K562 (cell line): ENCODE data around the gene ALG14. TPM values are rescaled to one million over a fixed set of nuclear protein-coding genes. Genes with fewer than 3 reads are reported as not detected.
"Not testable (repeated sequence)": the region's sequence is repeated elsewhere in the genome, so short reads cannot be mapped to it uniquely, and the experiment has no call there.

Experiments used
- ATAC-seq: fragments of 200-7000 bp; cut with Tn5 transposase; 3 replicates; pipeline ENCODE4 v1.9.1; 2020; ENCODE audit warnings: moderate library complexity
- BruUV-seq: library from RNA; stranded (reverse); fragments of 400-500 nt; replicated peaks from 2 replicates; lab custom pipeline; 2021; lab: Mats Ljungman, UMichigan
- CTCF ChIA-PET: fragments of 300-600 bp; formaldehyde crosslinking; extraction: SDS; loops from one replicate; lab custom pipeline; 2021; ENCODE audit warnings: low intra/inter-chr PET ratio; lab: Yijun Ruan, JAX
- POLR2A ChIA-PET: fragments of 300-600, 350-650 bp; sonication (Branson Sonifier 250); formaldehyde crosslinking; extraction: SDS; loops from one replicate; lab custom pipeline; 2021; ENCODE audit warnings: antibody characterized with exemption, inconsistent platforms; lab: Yijun Ruan, JAX
- DNase-seq, 4 experiments: peaks; one replicate each; pipeline versions ENCODE4 v3.0.0 to v3.0.0-alpha.2; 2011 to 2018; ENCODE audit warnings: low spot score in 3 of 4, mixed read lengths in 3 of 4; ENCODE audit errors: extremely low read depth in 1 of 4
- FAIRE-seq: peaks from 2 replicates; lab custom pipeline; 2011; peaks lifted over from hg19 to GRCh38; lab: Jason Lieb, UNC
- H2AFZ ChIP-seq: 2 replicates; pipeline ENCODE4 v1.6.0; 2011; ENCODE audit warnings: low read depth, low read length, control low read depth, inconsistent platforms
- H3K27ac ChIP-seq: fragments of 200-600 bp; 3 replicates; pipeline ENCODE4 v1.8.0; 2011; ENCODE audit warnings: low read depth, mild to moderate bottlenecking, control low read depth, inconsistent platforms, low read length, moderate library complexity, mixed read lengths; ENCODE audit errors: extremely low read depth
- H3K27me3 ChIP-seq, 2 experiments: fragments of 300-600 bp in 1 of 2; 2 replicates in 1 of 2; 3 replicates in 1 of 2; pipeline versions ENCODE4 v1.6.0 to v1.8.0; 2011; ENCODE audit warnings: inconsistent platforms in 2 of 2, low read length in 2 of 2, mild to moderate bottlenecking in 1 of 2, mixed read lengths in 1 of 2, moderate library complexity in 1 of 2; ENCODE audit not compliant: control insufficient read depth in 2 of 2, insufficient read depth in 2 of 2
- H3K36me3 ChIP-seq: fragments of 300-600 bp; 3 replicates; pipeline ENCODE4 v1.8.0; 2011; ENCODE audit warnings: mild to moderate bottlenecking, low read length, inconsistent platforms; ENCODE audit not compliant: control insufficient read depth, insufficient read depth
- H3K4me1 ChIP-seq, 2 experiments: fragments of 200-600 bp in 1 of 2; replicated peaks in 1 of 2; 2 replicates in 1 of 2; 3 replicates in 1 of 2; pipeline versions ENCODE4 v1.5.1 to v1.8.0; 2011; ENCODE audit warnings: inconsistent platforms in 2 of 2, low read length in 2 of 2, mild to moderate bottlenecking in 1 of 2, mixed read lengths in 1 of 2, moderate library complexity in 1 of 2; ENCODE audit not compliant: control insufficient read depth in 2 of 2, insufficient read depth in 2 of 2
- H3K4me2 ChIP-seq: 2 replicates; pipeline ENCODE4 v1.6.1; 2011; ENCODE audit warnings: low read length, control low read depth, inconsistent platforms, mixed read lengths; ENCODE audit not compliant: insufficient read depth
- H3K4me3 ChIP-seq: fragments of 200-600 bp; sonication (generic), shearing (Covaris generic); 2 replicates; pipeline ENCODE4 v1.5.1; 2016; ENCODE audit warnings: control low read depth, inconsistent platforms
- H3K79me2 ChIP-seq: fragments of 200-600 bp; 3 replicates; pipeline ENCODE4 v1.8.0; 2011; ENCODE audit warnings: low read length, inconsistent platforms; ENCODE audit not compliant: control insufficient read depth, insufficient read depth
- H3K9ac ChIP-seq, 2 experiments: 2 replicates each; pipeline versions ENCODE4 v1.6.0 to v1.6.1; 2011; ENCODE audit warnings: low read depth in 2 of 2, low read length in 2 of 2, control low read depth in 1 of 2, inconsistent platforms in 1 of 2, mild to moderate bottlenecking in 1 of 2, mixed read lengths in 1 of 2; ENCODE audit not compliant: insufficient read depth in 1 of 2
- H3K9me1 ChIP-seq: one replicate; pipeline ENCODE4 v1.6.0; 2011; ENCODE audit warnings: inconsistent platforms, mild to moderate bottlenecking, low read length, moderate library complexity; ENCODE audit not compliant: control insufficient read depth, insufficient read depth
- H3K9me3 ChIP-seq: replicated peaks from 2 replicates; pipeline ENCODE4 v1.5.1; 2011; ENCODE audit warnings: low read depth, low read length, inconsistent platforms; ENCODE audit not compliant: control insufficient read depth, insufficient read depth
- H4K20me1 ChIP-seq: replicated peaks from 2 replicates; pipeline ENCODE4 v1.6.1; 2011; ENCODE audit warnings: low read length, inconsistent platforms, mixed read lengths; ENCODE audit not compliant: control insufficient read depth, insufficient read depth
- C11orf30 ChIP-seq: fragments of 450-650 bp; IDR thresholded peaks from 2 replicates; pipeline ENCODE4 v1.6.1; 2016; ENCODE audit warnings: low read depth, mild to moderate bottlenecking
- E2F5 ChIP-seq: sonication (generic); formaldehyde crosslinking; IDR thresholded peaks from 2 replicates; pipeline ENCODE4 v1.8.0; 2022; ENCODE audit warnings: mild to moderate bottlenecking, missing genetic modification reagents
- FOXP1 ChIP-seq: sonication (generic); formaldehyde crosslinking; IDR thresholded peaks from 2 replicates; pipeline ENCODE4 v1.8.0; 2022; ENCODE audit warnings: mild to moderate bottlenecking, missing genetic modification reagents
- MAFG ChIP-seq: fragments of 450-650 bp; conservative IDR thresholded peaks from 2 replicates; pipeline ENCODE4 v1.6.1; 2016; ENCODE audit warnings: missing genetic modification characterization, missing compliant biosample characterization
- NFE2 ChIP-seq: IDR thresholded peaks from 2 replicates; pipeline ENCODE4 v1.6.1; 2014; ENCODE audit warnings: antibody characterized with exemption, low read depth
- POLR2A ChIP-seq: fragments of 450-650 bp; conservative IDR thresholded peaks from 2 replicates; pipeline ENCODE4 v1.6.1; 2016
- TRIM24 ChIP-seq, 2 experiments: fragments of 450-650 bp; IDR thresholded peaks; 2 replicates each; pipeline ENCODE4 v1.6.1; 2016
- ZNF217 ChIP-seq: sonication (generic); formaldehyde crosslinking; IDR thresholded peaks from 2 replicates; pipeline ENCODE4 v1.8.0; 2022; ENCODE audit warnings: mild to moderate bottlenecking, missing genetic modification reagents
- ZNF316 ChIP-seq: fragments of 450-650 bp; IDR thresholded peaks from 2 replicates; pipeline ENCODE4 v1.6.1; 2016
- WGBS: fragments of 100-300 bp; shearing (Covaris generic); methylation state at CpG from one replicate; pipeline ENCODE4 v1.1.6; 2016; ENCODE audit warnings: low coverage, mixed read lengths; ENCODE audit not compliant: insufficient coverage; ENCODE audit errors: missing lambda C conversion rate; 5-methylcytosine and 5-hydroxymethylcytosine counted together
- in situ Hi-C: fragments of 300-500 bp; cut with MboI; formaldehyde crosslinking; loops from 4 replicates; pipeline ENCODE4 v1.15.0; 2018; ENCODE audit warnings: inconsistent platforms, mixed read lengths
- intact Hi-C: fragments of 100-400 bp; cut with micrococcal nuclease; formaldehyde crosslinking; loops from 2 replicates; pipeline ENCODE4 v1.14.2; 2022
- polyA plus RNA-seq, 8 experiments: library from polyadenylated mRNA; depleted of rRNA in 4 of 8; stranded (reverse) in 5 of 8; unstranded in 3 of 8; fragments of >200 nt; fragmentation: Nextera tagmentation in 2 of 8; fragmentation: Illumina TruSeq in 1 of 8; extraction: Ambion mirVana in 2 of 8; extraction: Trizol in 1 of 8; gene quantifications; 2 replicates each; pipeline versions ENCODE4 v1.2.1 to v1.2.3, GENCODE V29; 2011 to 2014; ENCODE audit warnings: inconsistent platforms in 1 of 8, missing spikeins in 1 of 8
- total RNA-seq, 7 experiments: library from RNA; depleted of rRNA in 6 of 7; stranded (reverse); fragments of >200 nt in 6 of 7; fragmentation: Illumina TruSeq in 2 of 7; extraction: Trizol in 2 of 7; gene quantifications; 2 replicates each; pipeline versions ENCODE4 v1.2.1 to v1.2.3, GENCODE V29; 2011 to 2021; ENCODE audit warnings: low replicate concordance in 1 of 7

The ALG14 gene
- total and polyA plus RNA-seq, 9 of the 15 experiments (the other 6 are each of a cell fraction or from before 2014, with no cell fraction given): 2.8 to 16.2 (median 4.9) TPM

DNA sequence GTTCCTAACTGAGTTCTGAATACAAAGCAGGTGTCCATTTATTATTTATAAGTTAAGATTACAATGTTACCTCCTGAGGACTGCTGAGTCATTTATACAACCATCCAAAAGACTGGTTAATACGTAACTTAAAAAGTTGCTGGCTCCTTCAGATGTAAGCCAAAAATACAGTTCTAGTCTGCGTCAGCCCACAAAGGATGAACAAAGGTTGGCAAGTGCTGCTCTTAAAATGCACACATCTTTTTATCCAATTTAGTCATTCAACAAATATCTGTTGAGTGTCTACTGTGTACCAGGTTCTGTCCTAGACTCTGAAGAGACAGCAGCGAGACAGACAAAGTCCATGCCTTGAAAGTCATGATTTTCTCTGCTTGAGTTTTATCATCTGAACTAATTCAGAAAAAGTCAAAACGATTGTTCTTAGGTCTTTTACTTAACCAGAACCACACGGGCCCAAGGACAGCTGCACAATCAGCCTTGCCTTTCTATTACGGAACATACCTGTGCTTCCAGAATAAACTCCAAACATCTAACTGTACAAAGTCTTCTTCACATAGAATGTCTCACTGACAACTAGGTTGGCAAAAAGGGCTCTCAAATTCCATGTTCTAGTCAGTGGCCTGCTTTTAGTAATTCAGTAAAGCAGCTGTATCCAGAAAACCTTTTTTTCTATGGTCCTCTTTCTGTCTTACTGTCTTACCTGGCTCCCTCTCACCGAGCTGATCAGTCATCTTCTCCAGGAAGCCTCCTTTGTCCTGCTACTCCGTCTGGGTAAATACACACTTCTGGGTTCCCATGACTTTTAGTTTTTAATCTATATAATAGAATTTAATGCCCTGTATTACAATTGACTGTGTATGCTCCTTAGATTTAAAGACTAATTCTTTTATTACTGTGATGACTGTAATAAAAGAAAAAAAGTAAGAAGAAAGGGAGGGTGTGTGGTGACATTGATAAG lies 130.3 kb downstream of the ALG14 start:
- CTCF ChIA-PET: no interaction called here
- Histone ChIP-seq H3K9me1 (no peaks in the 10 kb centered on the region), H3K27me3 (peaks cover 6% of the 10 kb centered on the region in 2 experiments; a peak in 3 of 5 replicates), H3K4me1 (no peaks in the 10 kb centered on the region), H3K9ac (no peak overlapping the region), H2AFZ (no peak overlapping the region), H3K4me3 (no peak overlapping the region), H3K79me2 (no peaks in the 10 kb centered on the region), H4K20me1 (no peaks in the 10 kb centered on the region), H3K4me2 (no peak overlapping the region), H3K27ac (no peak overlapping the region), H3K9me3 (no peaks in the 10 kb centered on the region), H3K36me3 (no peaks in the 10 kb centered on the region)
- ATAC-seq: no peak
- no TSS peak for BruUV-seq
- 2% methylated on average over 8 of the region's 8 CpGs for WGBS
- TF ChIP-seq MAFG (tag): peak; percentile 14; the same call in 1 of the 2 replicates
- TF ChIP-seq ZNF316: peak; percentile 8; the same call in 1 of the 2 replicates
- TF ChIP-seq POLR2A: no peak
- TF ChIP-seq TRIM24 (IDR thresholded peaks at IDR 0.05): no peak
- TF ChIP-seq C11orf30: 0 out of 2 replicates have a peak, but pooled peaks have one; percentile 6
- TF ChIP-seq ZNF217 (CRISPR knock-in tag): no peak
- 0 out of 2 replicates have a peak, but pooled peaks have one; percentile 23 for TF ChIP-seq NFE2
- TF ChIP-seq FOXP1: no peak
- TF ChIP-seq E2F5 (CRISPR knock-in tag): no peak
- DNase-seq: no peak
- intact Hi-C loops: no loop called here
- in situ Hi-C loops: no loop called here
- no peak for FAIRE-seq
- POLR2A ChIA-PET: no interaction called here

DNA sequence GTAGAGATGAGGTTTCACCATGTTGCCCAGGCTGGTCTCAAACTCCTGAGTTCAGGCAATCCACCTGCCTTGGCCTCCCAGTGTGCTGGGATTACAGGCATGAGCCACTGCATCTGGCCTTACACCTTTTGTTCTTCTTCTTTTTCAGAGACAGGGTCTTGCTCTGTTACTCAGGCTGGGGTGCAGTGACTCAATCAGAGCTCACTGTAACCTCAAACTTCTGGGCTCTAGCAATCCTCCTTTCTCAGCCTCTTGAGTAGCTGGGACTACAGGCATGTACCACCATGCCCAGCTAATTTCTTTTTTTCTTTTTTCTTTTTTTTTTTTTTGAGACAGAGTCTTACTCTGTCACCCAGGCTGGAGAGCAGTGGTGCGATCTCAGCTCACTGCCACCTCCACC lies 131.3 kb downstream of the ALG14 start:
- H3K4me2 ChIP-seq, DNase-seq, H3K9me3 ChIP-seq, H3K36me3 ChIP-seq, H2AFZ ChIP-seq, H3K27ac ChIP-seq, in situ Hi-C loops, intact Hi-C loops, CTCF ChIA-PET, H3K79me2 ChIP-seq, H3K9ac ChIP-seq, H3K4me1 ChIP-seq, ATAC-seq, H4K20me1 ChIP-seq, FAIRE-seq, BruUV-seq, H3K4me3 ChIP-seq, POLR2A ChIA-PET, H3K9me1 ChIP-seq, H3K27me3 ChIP-seq: not testable (repeated sequence)
- WGBS: 0% methylated on average over 1 of the region's 1 CpG
